ENCODE data around the gene LMO7. TPM values are rescaled to one million over a fixed set of nuclear protein-coding genes. Genes with fewer than 3 reads are reported as not detected.

LMO7 gene
- total RNA-seq, 1 experiment from 2014 or later = 20.4 TPM

GRCh38 chr13:75651013-75651412 is 14.9 kb downstream of the LMO7 start:
- Histone ChIP-seq H3K4me2 (ENCODE audit: insufficient read depth, insufficient read length, low read length) (no peak overlapping the region), H4K20me1 (ENCODE audit: control insufficient read depth, insufficient read depth, insufficient read length) (no peaks in the 10 kb centered on the region), H3K79me1 (ENCODE audit: insufficient read depth, low read depth, low read length, poor library complexity, severe bottlenecking) (no peaks in the 10 kb centered on the region), H2AFZ (ENCODE audit: low read length) (no peak overlapping the region), H2BK12ac (ENCODE audit: insufficient read length, low read depth, low read length) (no peak overlapping the region), H3K23ac (ENCODE audit: insufficient read length, low read depth, low read length) (no peak overlapping the region), H4K5ac (ENCODE audit: insufficient read length, low read depth, low read length) (no peak overlapping the region), H2BK20ac (ENCODE audit: low read depth, low read length, poor library complexity, severe bottlenecking) (no peak overlapping the region), H2BK120ac (ENCODE audit: low read depth, low read length, poor library complexity, severe bottlenecking) (no peak overlapping the region), H2BK5ac (ENCODE audit: insufficient read length, low read length) (no peak overlapping the region), H3K23me2 (ENCODE audit: insufficient read length, low read depth, low read length, poor library complexity, severe bottlenecking) (no peaks in the 10 kb centered on the region), H3T11ph (ENCODE audit: low read length) (no peak overlapping the region), H2AK5ac (ENCODE audit: insufficient read length, low read length) (no peak overlapping the region), H3K4ac (ENCODE audit: low read depth, low read length) (no peak overlapping the region), H4K8ac (replicated peaks; ENCODE audit: insufficient read length, low read depth, low read length) (no peak overlapping the region), H3K27me3 (ENCODE audit: insufficient read depth, low read length) (no peaks in the 10 kb centered on the region), H3K4me1 (ENCODE audit: insufficient read depth, low read length) (no peaks in the 10 kb centered on the region), H3K79me2 (ENCODE audit: insufficient read depth, low read length) (no peaks in the 10 kb centered on the region), H3K14ac (ENCODE audit: insufficient read depth, low read length) (no peak overlapping the region), H4K91ac (ENCODE audit: insufficient read length, low read depth, low read length) (no peak overlapping the region), H3K9me3 (ENCODE audit: control insufficient read depth, low read depth, low read length) (no peaks in the 10 kb centered on the region), H3K9ac (ENCODE audit: extremely low read depth, insufficient read length, low read length) (no peak overlapping the region), H3K56ac (ENCODE audit: insufficient read length, low read depth, low read length) (no peak overlapping the region), H3K27ac (ENCODE audit: insufficient read length, low read depth, low read length) (no peak overlapping the region), H3K18ac (ENCODE audit: insufficient read length, low read depth, low read length) (no peak overlapping the region), H2BK15ac (ENCODE audit: low read depth, low read length) (no peak overlapping the region)
- Mint-ChIP-seq H3K36me3 (ENCODE audit: insufficient read depth in 1 of 3, low read depth in 3 of 3) (peaks cover 0 to under 1% (median 0%) of the 10 kb centered on the region in 3 experiments; a peak in 1 of 7 replicates), H3K4me1 (no peaks in the 10 kb centered on the region), H3K9me3 (no peaks in the 10 kb centered on the region), H3K4me3 (no peak overlapping the region), H3K27ac (no peak overlapping the region), H3K27me3 (ENCODE audit: low read depth) (no peaks in the 10 kb centered on the region)
- WGBS (ENCODE audit: extremely low coverage, insufficient read length, low lambda C conversion rate) = no CpG with 5 or more reads among the region's 2 CpGs
- DNase-seq = no peak
- no peak for TF ChIP-seq CTCF (conservative IDR thresholded peaks at IDR 0.05)
